ENCODE results near the gene LMO7.

DNA sequence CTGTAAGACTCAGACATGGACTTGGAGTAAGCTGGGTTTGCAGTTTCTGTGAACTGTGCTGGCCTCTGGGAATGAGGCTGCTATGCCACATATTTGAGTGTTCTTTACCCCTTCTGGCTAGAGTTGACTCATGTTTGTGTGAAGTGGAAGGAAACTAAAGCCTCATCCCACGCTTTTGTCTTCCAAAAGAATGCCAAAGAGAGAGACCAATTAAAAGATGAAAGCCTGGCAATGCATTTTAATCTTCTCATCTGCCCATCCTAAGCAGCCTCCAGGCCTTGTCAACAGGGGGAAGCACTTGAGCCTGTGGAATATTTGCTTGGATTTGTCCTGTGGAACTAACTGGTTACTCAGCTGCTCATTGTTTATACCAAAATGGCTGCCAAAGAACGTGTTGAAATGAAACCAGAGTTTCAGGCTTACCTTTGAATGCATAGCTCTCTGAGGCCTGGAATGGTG is 49.1 kb downstream of the LMO7 start:
- no peak for TF ChIP-seq POLR2AphosphoS5 (IDR thresholded peaks at IDR 0.05; ENCODE audit: borderline replicate concordance, low read depth, low read length)
- TF ChIP-seq EZH2 (IDR thresholded peaks at IDR 0.05): no peak
- TF ChIP-seq FOXP2 (optimal IDR thresholded peaks at IDR 0.05; ENCODE audit: control extremely low read depth, extremely low read length, insufficient read depth): no peak

Measured in SK-N-MC (cell line).